Neuron (in vitro differentiated cells): ENCODE data around the gene ZBTB18.
"Not testable (repeated sequence)": the region's sequence is repeated elsewhere in the genome, so short reads cannot be mapped to it uniquely, and the experiment has no call there.

ENCODE experiments used
- H2AFZ ChIP-seq: one replicate; pipeline ENCODE4 v1.6.1; 2013; ENCODE audit warnings: low read depth, mild to moderate bottlenecking, inconsistent platforms, low read length, moderate library complexity
- H3K27me3 ChIP-seq: one replicate; pipeline ENCODE4 v1.6.1; 2013; ENCODE audit warnings: low read length; ENCODE audit not compliant: insufficient read depth
- H3K36me3 ChIP-seq: one replicate; pipeline ENCODE4 v1.6.1; 2013; ENCODE audit warnings: low read length; ENCODE audit not compliant: insufficient read depth
- H3K4me1 ChIP-seq: one replicate; pipeline ENCODE4 v1.6.1; 2013; ENCODE audit warnings: low read length; ENCODE audit not compliant: insufficient read depth
- H3K4me3 ChIP-seq: 2 replicates; pipeline ENCODE4 v1.5.1; 2013; ENCODE audit warnings: mild to moderate bottlenecking, low read length, moderate library complexity
- H3K9me3 ChIP-seq: one replicate; pipeline ENCODE4 v1.6.1; 2013; ENCODE audit warnings: low read length

ZBTB18 gene

GRCh38 chr1:244021427-244021826, 29.7 kb upstream of the ZBTB18 start:
- peak overlapping the region; percentile 31 for H2AFZ ChIP-seq
- H3K4me1 ChIP-seq: peaks cover 8% of the 10 kb centered on the region
- no peak overlapping the region for H3K4me3 ChIP-seq
- no peaks in the 10 kb centered on the region for H3K27me3 ChIP-seq
- H3K36me3 ChIP-seq: no peaks in the 10 kb centered on the region
- no peaks in the 10 kb centered on the region for H3K9me3 ChIP-seq

GRCh38 chr1:244022311-244022710, 28.8 kb upstream of the ZBTB18 start:
- peaks cover 8% of the 10 kb centered on the region for H3K4me1 ChIP-seq
- no peak overlapping the region for H2AFZ ChIP-seq
- no peaks in the 10 kb centered on the region for H3K36me3 ChIP-seq
- no peaks in the 10 kb centered on the region for H3K9me3 ChIP-seq
- H3K4me3 ChIP-seq: no peak overlapping the region
- no peaks in the 10 kb centered on the region for H3K27me3 ChIP-seq

DNA sequence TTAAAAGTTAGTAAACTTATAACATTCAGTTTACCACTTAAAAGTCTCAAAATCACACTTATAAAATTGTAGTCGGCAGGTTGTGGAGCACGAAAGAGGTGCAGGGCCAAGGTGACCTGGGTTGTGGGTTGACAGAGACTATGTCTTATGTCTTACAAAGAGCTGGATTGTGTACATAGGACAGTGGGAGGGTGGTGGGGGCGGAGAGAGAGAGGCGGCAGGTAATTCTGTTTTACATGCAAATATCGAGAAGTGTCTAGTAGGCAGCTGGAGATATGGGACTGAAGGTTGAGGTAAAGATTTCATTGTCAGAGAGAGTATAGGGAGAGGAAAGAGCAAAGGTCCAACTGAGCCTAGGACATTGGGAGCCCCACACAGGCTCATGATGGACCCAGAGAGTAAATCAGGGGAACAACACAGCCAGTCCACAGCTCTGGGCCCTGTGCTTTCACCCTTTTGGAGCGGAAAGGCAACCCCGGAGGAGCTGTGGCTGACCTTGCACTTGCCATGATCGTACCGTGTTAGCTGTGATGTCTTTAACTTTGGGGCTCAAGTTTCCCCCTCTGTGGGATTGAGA, 28.1 kb upstream of the ZBTB18 start:
- Histone ChIP-seq H3K4me1 (peaks cover 8% of the 10 kb centered on the region), H2AFZ (no peak overlapping the region), H3K9me3 (no peaks in the 10 kb centered on the region), H3K36me3 (no peaks in the 10 kb centered on the region), H3K27me3 (no peaks in the 10 kb centered on the region), H3K4me3 (no peak overlapping the region)

DNA sequence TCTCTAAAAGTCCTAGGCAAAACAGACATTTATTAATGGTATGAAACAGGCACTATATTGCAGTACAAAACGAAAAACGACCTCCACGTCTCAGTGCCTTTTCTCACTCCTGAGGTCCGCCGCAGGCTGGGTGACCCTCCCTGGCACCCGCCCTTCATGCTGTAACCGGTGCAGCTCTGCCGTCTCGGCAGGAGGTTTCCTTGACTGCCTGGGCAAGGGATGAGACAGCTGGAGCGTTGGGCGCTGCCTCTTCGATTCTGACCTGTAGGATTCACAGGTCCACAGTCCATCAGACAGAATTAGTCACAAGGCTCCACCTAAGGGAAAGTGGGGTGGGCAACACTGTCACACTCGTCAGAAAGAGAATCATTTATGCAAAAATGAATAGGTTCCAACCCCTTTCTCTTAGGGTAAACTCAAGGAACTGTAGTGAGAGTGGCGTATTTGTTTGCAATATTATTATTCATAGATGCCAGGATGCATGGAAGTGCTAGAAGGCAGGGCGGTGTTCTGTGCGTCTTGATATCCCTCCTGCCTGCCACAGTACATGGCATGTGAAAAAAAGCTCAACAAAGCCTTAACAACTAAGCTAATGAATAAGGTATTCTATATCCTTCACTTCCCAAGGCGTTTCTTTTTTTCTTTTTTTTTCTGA, 23.5 kb upstream of the ZBTB18 start:
- no peaks in the 10 kb centered on the region for H3K36me3 ChIP-seq
- H3K4me3 ChIP-seq: no peak overlapping the region
- H3K27me3 ChIP-seq: no peaks in the 10 kb centered on the region
- H3K4me1 ChIP-seq: no peaks in the 10 kb centered on the region
- H2AFZ ChIP-seq: no peak overlapping the region
- H3K9me3 ChIP-seq: no peaks in the 10 kb centered on the region

DNA sequence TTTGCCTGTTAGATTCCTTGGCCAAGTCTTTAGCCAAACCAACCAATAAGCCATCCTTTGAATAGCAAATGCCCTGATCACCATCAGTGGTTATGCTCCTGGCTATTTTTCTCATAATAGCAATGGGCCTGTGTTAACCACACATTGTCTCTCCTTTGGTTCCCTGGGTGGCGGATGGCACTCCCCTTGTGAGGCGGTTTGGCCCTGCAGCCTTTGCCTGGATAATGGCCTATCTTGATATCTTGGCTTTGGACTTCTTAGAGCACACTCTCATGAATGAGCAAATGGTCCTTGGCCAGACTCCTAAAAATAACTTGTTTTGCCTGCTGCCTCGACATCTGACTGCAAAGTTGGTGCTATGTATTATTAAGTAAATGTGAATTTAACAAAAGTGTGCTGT, 22.4 kb upstream of the ZBTB18 start:
- H3K4me3 ChIP-seq: no peak overlapping the region
- no peaks in the 10 kb centered on the region for H3K27me3 ChIP-seq
- no peaks in the 10 kb centered on the region for H3K36me3 ChIP-seq
- H2AFZ ChIP-seq: no peak overlapping the region
- no peaks in the 10 kb centered on the region for H3K4me1 ChIP-seq
- no peaks in the 10 kb centered on the region for H3K9me3 ChIP-seq

GRCh38 chr1:244029124-244029523, 22.0 kb upstream of the ZBTB18 start:
- H3K36me3 ChIP-seq: no peaks in the 10 kb centered on the region
- no peak overlapping the region for H2AFZ ChIP-seq
- H3K4me3 ChIP-seq: no peak overlapping the region
- H3K4me1 ChIP-seq: no peaks in the 10 kb centered on the region
- H3K9me3 ChIP-seq: no peaks in the 10 kb centered on the region
- H3K27me3 ChIP-seq: no peaks in the 10 kb centered on the region

DNA sequence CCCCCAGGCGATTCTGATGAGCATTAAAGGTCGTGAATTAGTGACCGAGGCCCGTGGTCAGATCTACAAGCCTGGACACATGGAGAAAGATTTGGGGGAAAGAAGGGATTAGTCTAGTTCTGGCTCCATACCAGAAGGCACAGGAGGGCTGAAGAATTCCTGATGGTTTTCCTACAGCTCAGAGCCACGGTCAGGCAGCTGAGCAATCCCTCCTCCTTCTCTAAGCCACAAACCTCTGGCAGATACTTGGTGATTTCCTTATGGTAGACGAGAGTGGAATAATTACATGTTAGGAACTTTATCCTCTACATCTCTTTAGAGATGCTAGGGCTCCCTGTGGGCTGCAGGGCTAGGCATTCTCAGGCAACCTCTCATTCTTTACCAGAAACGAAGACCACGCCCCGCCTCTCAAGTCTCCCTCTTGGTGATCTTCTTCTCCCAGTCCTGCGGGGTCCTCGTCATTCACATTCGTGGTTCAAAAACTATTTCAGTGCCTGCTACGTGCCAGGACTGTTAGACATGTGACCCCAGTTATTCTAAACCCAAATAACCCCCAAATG, 20.5 kb upstream of the ZBTB18 start:
- H3K27me3 ChIP-seq: no peaks in the 10 kb centered on the region

GRCh38 chr1:244035358-244035757, 15.7 kb upstream of the ZBTB18 start:
- H2AFZ ChIP-seq: no peak overlapping the region
- H3K9me3 ChIP-seq: no peaks in the 10 kb centered on the region

More for the DNA sequence above, 20.5 kb upstream of the ZBTB18 start:
- no peaks in the 10 kb centered on the region for H3K4me1 ChIP-seq
- no peaks in the 10 kb centered on the region for H3K9me3 ChIP-seq
- H3K36me3 ChIP-seq: no peaks in the 10 kb centered on the region
- H3K4me3 ChIP-seq: no peak overlapping the region
- H2AFZ ChIP-seq: no peak overlapping the region

GRCh38 chr1:244037252-244037651, 13.8 kb upstream of the ZBTB18 start:
- no peak overlapping the region for H3K4me3 ChIP-seq
- H3K27me3 ChIP-seq: no peaks in the 10 kb centered on the region
- H2AFZ ChIP-seq: no peak overlapping the region
- no peaks in the 10 kb centered on the region for H3K36me3 ChIP-seq
- H3K9me3 ChIP-seq: no peaks in the 10 kb centered on the region
- H3K4me1 ChIP-seq: peaks cover 11% of the 10 kb centered on the region

More at GRCh38 chr1:244035358-244035757, 15.7 kb upstream of the ZBTB18 start:
- Histone ChIP-seq H3K4me3 (no peak overlapping the region), H3K4me1 (peaks cover 11% of the 10 kb centered on the region), H3K36me3 (no peaks in the 10 kb centered on the region), H3K27me3 (no peaks in the 10 kb centered on the region)

DNA sequence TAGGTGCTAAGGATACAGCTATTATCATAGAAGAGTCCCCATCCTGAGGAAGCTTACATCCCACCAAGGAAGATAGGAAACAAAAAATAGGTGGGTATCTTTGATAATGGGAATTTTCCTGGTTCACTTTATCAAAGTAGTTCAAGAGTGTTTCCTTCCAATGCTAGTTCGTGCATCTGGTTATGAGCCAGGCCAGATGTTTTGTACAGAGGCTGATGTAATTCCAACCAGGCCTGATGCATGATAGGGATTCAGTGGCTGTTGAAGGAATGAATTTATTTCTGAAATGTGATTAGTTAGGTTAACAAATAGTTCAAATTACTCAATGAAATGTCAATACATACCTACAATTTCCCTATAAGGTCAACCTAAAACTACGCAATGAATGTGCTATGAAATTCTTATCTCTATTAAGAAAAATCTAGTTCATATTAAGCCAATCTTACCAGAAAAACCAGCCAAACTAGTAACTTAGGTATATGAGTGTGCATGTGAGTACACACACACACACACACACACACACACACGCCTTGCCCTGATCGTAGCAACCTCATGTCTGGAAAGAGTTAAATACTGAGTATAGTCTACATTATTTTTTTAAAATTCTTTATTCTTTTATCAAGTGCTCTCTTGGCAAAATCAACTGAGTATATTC, 9.5 kb upstream of the ZBTB18 start:
- Histone ChIP-seq H3K9me3 (no peaks in the 10 kb centered on the region), H3K4me1 (peaks cover 28% of the 10 kb centered on the region), H3K27me3 (no peaks in the 10 kb centered on the region), H3K4me3 (no peak overlapping the region), H2AFZ (no peak overlapping the region), H3K36me3 (no peaks in the 10 kb centered on the region)

GRCh38 chr1:244042293-244042692, 8.8 kb upstream of the ZBTB18 start:
- H3K4me3 ChIP-seq: no peak overlapping the region
- H3K27me3 ChIP-seq: no peaks in the 10 kb centered on the region
- peaks cover 35% of the 10 kb centered on the region for H3K4me1 ChIP-seq
- no peak overlapping the region for H2AFZ ChIP-seq
- H3K36me3 ChIP-seq: no peaks in the 10 kb centered on the region
- no peaks in the 10 kb centered on the region for H3K9me3 ChIP-seq

DNA sequence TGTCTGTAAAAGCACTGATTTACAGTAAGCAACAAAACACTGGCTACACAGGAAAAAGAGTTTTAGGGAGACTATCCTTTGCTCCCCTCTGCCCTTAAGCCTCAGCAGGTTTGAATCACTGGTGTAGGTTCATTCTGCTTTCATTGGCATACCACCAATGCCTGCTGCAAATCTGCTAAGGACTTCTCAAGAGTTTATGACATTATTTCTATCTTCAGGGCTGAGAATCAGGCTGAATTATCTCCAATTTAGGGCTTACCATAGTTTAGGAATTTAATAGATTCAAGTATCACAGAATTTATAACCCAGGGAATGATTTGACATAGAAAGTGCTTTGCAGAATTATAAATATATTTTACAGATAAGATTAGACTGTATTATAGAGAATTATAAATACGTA, 6.7 kb upstream of the ZBTB18 start:
- no peaks in the 10 kb centered on the region for H3K27me3 ChIP-seq
- H3K4me3 ChIP-seq: no peak overlapping the region
- no peaks in the 10 kb centered on the region for H3K9me3 ChIP-seq
- peaks cover 25% of the 10 kb centered on the region for H3K4me1 ChIP-seq
- no peak overlapping the region for H2AFZ ChIP-seq
- H3K36me3 ChIP-seq: no peaks in the 10 kb centered on the region

DNA sequence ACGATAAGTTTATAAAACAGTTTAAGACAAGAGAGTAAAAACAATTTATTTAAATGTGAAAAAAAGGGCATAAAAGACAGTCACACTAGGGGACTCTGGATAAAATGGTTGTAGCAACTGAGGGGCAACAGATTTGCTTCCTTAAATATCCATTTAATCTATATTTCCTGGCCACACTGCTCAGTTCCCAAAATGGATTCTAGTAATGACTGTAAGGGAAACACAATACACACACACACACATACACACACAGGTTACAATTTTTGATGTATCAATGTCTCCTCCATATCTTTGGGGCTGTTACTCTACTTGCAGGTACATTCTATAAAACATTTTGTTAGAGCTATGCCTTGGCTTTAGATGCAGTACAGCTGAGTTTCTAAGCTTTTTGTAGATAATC, 4.8 kb upstream of the ZBTB18 start:
- not testable (repeated sequence) for H3K9me3 ChIP-seq, H2AFZ ChIP-seq, H3K36me3 ChIP-seq, H3K27me3 ChIP-seq
- Histone ChIP-seq H3K4me3 (peak overlapping the region; percentile 94), H3K4me1 (peaks cover 31% of the 10 kb centered on the region)
